Lower leg skin (tissue), 4 donors: ENCODE results near the gene AP3S1. TPM values are rescaled to one million over a fixed set of nuclear protein-coding genes. Genes with fewer than 3 reads are reported as not detected.

ENCODE experiments used
- DNase-seq, 2 donors: peaks; one replicate each; pipeline ENCODE4 v3.0.0-alpha.2; 2019; ENCODE audit warnings: low spot score in 2 of 2
- H3K4me3 ChIP-seq: fragments of 200-600 bp; sonication (generic); 2 replicates; pipeline ENCODE4 v1.5.1; 2017; ENCODE audit warnings: mild to moderate bottlenecking, low read depth; ENCODE audit not compliant: poor library complexity, severe bottlenecking
- POLR2A ChIP-seq, 2 donors: fragments of 450-650 bp; IDR thresholded peaks; one replicate each; pipeline ENCODE4 v1.6.1; 2016 to 2017; ENCODE audit warnings: antibody characterized with exemption in 2 of 2, mild to moderate bottlenecking in 1 of 2, moderate library complexity in 1 of 2
- WGBS, 2 donors: methylation state at CpG; one replicate each; pipeline ENCODE4 v1.1.5; 2018; 5-methylcytosine and 5-hydroxymethylcytosine counted together
- intact Hi-C: fragments of 100-400 bp; cut with DNase I; formaldehyde crosslinking; loops from one replicate; pipeline ENCODE4 v1.15.0; 2023; ENCODE audit warnings: low total_unique reads
- total RNA-seq, 4 donors: library from RNA; depleted of rRNA; stranded (reverse); fragments of >200 nt; gene quantifications; one replicate each; pipeline ENCODE4 v1.1.0, GENCODE V29; 2016
- TF ChIP-seq, protein P1 (sequence below), 3 donors: fragments of 450-650 bp; IDR thresholded peaks; one replicate each; pipeline ENCODE4 v1.5.1; 2016; ENCODE audit warnings: antibody characterized with exemption in 3 of 3, mild to moderate bottlenecking in 3 of 3, moderate library complexity in 2 of 3

AP3S1 gene
- total RNA-seq, 4 donors from 2014 or later, result 53.3 to 198 (median 72.8) TPM

- intact Hi-C loops, result no loop called here
- WGBS, 2 donors, result 37 to 44% methylated on average over 4 of the region's 4 CpGs
- no peak for TF ChIP-seq POLR2A (IDR thresholded peaks at IDR 0.05)
- TF ChIP-seq, protein P1, sequence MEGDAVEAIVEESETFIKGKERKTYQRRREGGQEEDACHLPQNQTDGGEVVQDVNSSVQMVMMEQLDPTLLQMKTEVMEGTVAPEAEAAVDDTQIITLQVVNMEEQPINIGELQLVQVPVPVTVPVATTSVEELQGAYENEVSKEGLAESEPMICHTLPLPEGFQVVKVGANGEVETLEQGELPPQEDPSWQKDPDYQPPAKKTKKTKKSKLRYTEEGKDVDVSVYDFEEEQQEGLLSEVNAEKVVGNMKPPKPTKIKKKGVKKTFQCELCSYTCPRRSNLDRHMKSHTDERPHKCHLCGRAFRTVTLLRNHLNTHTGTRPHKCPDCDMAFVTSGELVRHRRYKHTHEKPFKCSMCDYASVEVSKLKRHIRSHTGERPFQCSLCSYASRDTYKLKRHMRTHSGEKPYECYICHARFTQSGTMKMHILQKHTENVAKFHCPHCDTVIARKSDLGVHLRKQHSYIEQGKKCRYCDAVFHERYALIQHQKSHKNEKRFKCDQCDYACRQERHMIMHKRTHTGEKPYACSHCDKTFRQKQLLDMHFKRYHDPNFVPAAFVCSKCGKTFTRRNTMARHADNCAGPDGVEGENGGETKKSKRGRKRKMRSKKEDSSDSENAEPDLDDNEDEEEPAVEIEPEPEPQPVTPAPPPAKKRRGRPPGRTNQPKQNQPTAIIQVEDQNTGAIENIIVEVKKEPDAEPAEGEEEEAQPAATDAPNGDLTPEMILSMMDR (IDR thresholded peaks at IDR 0.05), result no peak
- H3K4me3 ChIP-seq, result no peak overlapping the region
- no peak for DNase-seq
Measured at GRCh38 chr5:115850744-115851416, 9.1 kb downstream of the AP3S1 start.

GRCh38 chr5:115854139-115854538 lies 12.4 kb downstream of the AP3S1 start:
- no peak overlapping the region for H3K4me3 ChIP-seq
- 96% methylated on average over 3 of the region's 3 CpGs for WGBS, 2 donors
- intact Hi-C loops, result no loop called here
- TF ChIP-seq, protein P1 (IDR thresholded peaks at IDR 0.05), result no peak
- TF ChIP-seq POLR2A (IDR thresholded peaks at IDR 0.05), result no peak
- no peak for DNase-seq

DNA sequence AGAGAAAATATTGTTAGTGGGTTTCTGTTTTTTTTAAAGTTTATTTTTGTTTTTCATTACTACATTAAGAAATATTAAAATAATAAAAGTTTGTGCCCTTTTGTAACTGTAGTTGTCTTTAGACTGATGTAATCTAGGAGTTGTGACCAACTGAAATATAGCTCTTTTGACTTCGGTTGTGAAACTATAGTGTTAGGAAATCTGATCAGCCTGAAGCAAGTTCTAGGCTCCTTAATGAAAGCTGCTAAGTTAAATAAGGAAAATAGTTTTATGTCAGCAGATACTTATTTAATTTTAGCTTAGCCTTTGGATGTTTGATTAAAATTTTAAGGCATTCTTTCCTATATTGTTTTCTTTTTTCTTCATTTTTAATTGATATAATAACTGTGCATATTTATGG lies 14.2 kb downstream of the AP3S1 start:
- intact Hi-C loops, result no loop called here
- no peak for TF ChIP-seq POLR2A (IDR thresholded peaks at IDR 0.05)
- TF ChIP-seq, protein P1 (IDR thresholded peaks at IDR 0.05), result no peak
- WGBS, 2 donors, result 32 to 46% methylated on average over 1 of the region's 1 CpG
- no peak for DNase-seq
- no peak overlapping the region for H3K4me3 ChIP-seq

DNA sequence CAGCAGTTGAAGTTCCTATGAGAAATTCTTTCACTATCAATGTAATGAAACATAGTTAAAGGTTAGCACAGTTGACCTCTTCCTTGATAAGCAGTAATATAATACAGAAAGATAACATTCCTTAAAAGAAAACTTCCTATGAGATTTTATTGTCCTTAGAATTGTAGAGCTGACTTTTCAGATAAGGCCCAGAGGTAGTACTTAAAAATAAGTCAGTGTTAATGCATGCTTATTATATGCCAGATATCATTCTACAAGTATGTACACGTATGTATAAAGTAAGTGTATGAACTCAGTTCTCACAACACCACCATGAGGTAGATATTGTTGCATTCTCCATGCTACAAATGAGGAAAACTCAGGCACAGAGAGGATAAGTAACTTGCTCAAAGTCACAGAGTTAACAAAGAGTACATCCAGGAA lies 15.3 kb downstream of the AP3S1 start:
- WGBS, 2 donors, result 42 to 54% methylated on average over 1 of the region's 1 CpG
- intact Hi-C loops, result no loop called here
- no peak for TF ChIP-seq POLR2A (IDR thresholded peaks at IDR 0.05)
- TF ChIP-seq, protein P1 (IDR thresholded peaks at IDR 0.05), result no peak
- no peak overlapping the region for H3K4me3 ChIP-seq
- no peak for DNase-seq

- 26 to 31% methylated on average over 2 of the region's 2 CpGs for WGBS, 2 donors
- TF ChIP-seq, protein P1 (IDR thresholded peaks at IDR 0.05), result no peak
- no peak for TF ChIP-seq POLR2A (IDR thresholded peaks at IDR 0.05)
- DNase-seq, result no peak
- no peak overlapping the region for H3K4me3 ChIP-seq
- intact Hi-C loops, result no loop called here
Measured at GRCh38 chr5:115857626-115858349, 16.1 kb downstream of the AP3S1 start.
